WTC11 (cell line): ENCODE data around the gene SEMA3D. TPM values are rescaled to one million over a fixed set of nuclear protein-coding genes. Genes with fewer than 3 reads are reported as not detected.

Experiments
- ATAC-seq: fragments of 200-7000 bp; cut with Tn5 transposase; 2 replicates; pipeline ENCODE4 v1.10.0; 2021; ENCODE audit warnings: mild to moderate bottlenecking, moderate library complexity
- CTCF ChIA-PET: fragments of 300-600 bp; sonication (Branson Sonifier 250); formaldehyde crosslinking; loops from one replicate; lab custom pipeline; 2021; ENCODE audit warnings: antibody characterized with exemption; lab: Charles Lee
- POLR2A ChIA-PET: fragments of 350-600 bp; sonication (Branson Sonifier 250); formaldehyde crosslinking; loops from one replicate; lab custom pipeline; 2021; ENCODE audit warnings: antibody characterized with exemption; lab: Charles Lee
- DNase-seq: peaks from one replicate; pipeline ENCODE4 v3.0.0; 2021; ENCODE audit warnings: low spot score
- H3K27ac Mint-ChIP-seq: 2 replicates; pipeline ENCODE4 v1.8.0; 2021; ENCODE audit warnings: mixed read lengths
- H3K27me3 Mint-ChIP-seq: 2 replicates; pipeline ENCODE4 v1.8.0; 2021; ENCODE audit warnings: low read depth, mild to moderate bottlenecking, moderate library complexity, mixed read lengths
- H3K36me3 Mint-ChIP-seq: 2 replicates; pipeline ENCODE4 v1.8.0; 2021; ENCODE audit warnings: mixed read lengths
- H3K4me1 Mint-ChIP-seq: 2 replicates; pipeline ENCODE4 v1.8.0; 2022; ENCODE audit warnings: mixed read lengths
- H3K4me3 Mint-ChIP-seq: 2 replicates; pipeline ENCODE4 v1.8.0; 2021; ENCODE audit warnings: mild to moderate bottlenecking, moderate library complexity, mixed read lengths
- H3K9me3 Mint-ChIP-seq: 2 replicates; pipeline ENCODE4 v1.8.0; 2021; ENCODE audit warnings: mixed read lengths
- CBFB ChIP-seq: sonication (generic); formaldehyde crosslinking; IDR thresholded peaks from 2 replicates; pipeline ENCODE4 v1.8.1; 2022; ENCODE audit warnings: mild to moderate bottlenecking, low read depth, missing genetic modification reagents
- CREB1 ChIP-seq: sonication (generic); formaldehyde crosslinking; IDR thresholded peaks from 2 replicates; pipeline ENCODE4 v1.8.0; 2023; ENCODE audit warnings: mild to moderate bottlenecking, missing genetic modification reagents
- FOXK1 ChIP-seq: sonication (generic); formaldehyde crosslinking; IDR thresholded peaks from 2 replicates; pipeline ENCODE4 v1.8.0; 2022; ENCODE audit warnings: mild to moderate bottlenecking, moderate library complexity, missing genetic modification reagents
- FOXP1 ChIP-seq: sonication (generic); formaldehyde crosslinking; IDR thresholded peaks from 2 replicates; pipeline ENCODE4 v1.8.0; 2022; ENCODE audit warnings: missing genetic modification reagents, mild to moderate bottlenecking, moderate library complexity, borderline replicate concordance
- KAT7 ChIP-seq: sonication (generic); formaldehyde crosslinking; IDR thresholded peaks from 2 replicates; pipeline ENCODE4 v1.8.1; 2023; ENCODE audit warnings: missing genetic modification reagents, mild to moderate bottlenecking, borderline replicate concordance
- OVOL2 ChIP-seq: fragments of 250-450 bp; sonication (Bioruptor Pico); IDR thresholded peaks from 2 replicates; pipeline ENCODE4 v1.9.0; 2021; ENCODE audit warnings: mild to moderate bottlenecking, borderline replicate concordance
- SMAD4 ChIP-seq: sonication (generic); formaldehyde crosslinking; IDR thresholded peaks from 2 replicates; pipeline ENCODE4 v1.8.0; 2022; ENCODE audit warnings: mild to moderate bottlenecking, missing genetic modification reagents
- SP1 ChIP-seq: sonication (generic); formaldehyde crosslinking; conservative IDR thresholded peaks from 2 replicates; pipeline ENCODE4 v1.8.1; 2022; ENCODE audit warnings: missing genetic modification reagents
- TCF7 ChIP-seq: sonication (generic); formaldehyde crosslinking; IDR thresholded peaks from 2 replicates; pipeline ENCODE4 v1.8.0; 2022; ENCODE audit warnings: mild to moderate bottlenecking, low read depth, missing genetic modification reagents, moderate library complexity
- ZNF416 ChIP-seq: fragments of 250-450 bp; sonication (Bioruptor Pico); IDR thresholded peaks from 2 replicates; pipeline ENCODE4 v1.9.0; 2021; ENCODE audit warnings: mild to moderate bottlenecking, inconsistent platforms
- ZNF423 ChIP-seq: fragments of 250-450 bp; sonication (Bioruptor Pico); IDR thresholded peaks from 2 replicates; pipeline ENCODE4 v2.1.2; 2022; ENCODE audit warnings: mild to moderate bottlenecking, moderate library complexity
- total RNA-seq: library from RNA; stranded (reverse); gene quantifications from 3 replicates; pipeline ENCODE4 v1.2.3, GENCODE V29; 2021
- TF ChIP-seq, protein P1 (sequence below): fragments of 250-450 bp; sonication (Bioruptor Pico); IDR thresholded peaks from 2 replicates; pipeline ENCODE4 v1.9.0; 2021; ENCODE audit warnings: mild to moderate bottlenecking, borderline replicate concordance
- TF ChIP-seq, protein P2 (sequence below): sonication (generic); formaldehyde crosslinking; conservative IDR thresholded peaks from 2 replicates; pipeline ENCODE4 v1.8.1; 2022; ENCODE audit warnings: mild to moderate bottlenecking, missing genetic modification reagents
- TF ChIP-seq, protein P3 (sequence below): sonication (generic); formaldehyde crosslinking; IDR thresholded peaks from 2 replicates; pipeline ENCODE4 v1.8.1; 2022; ENCODE audit warnings: low read depth, mild to moderate bottlenecking, moderate library complexity, missing genetic modification reagents, borderline replicate concordance
- TF ChIP-seq, protein P4 (sequence below): sonication (generic); formaldehyde crosslinking; IDR thresholded peaks from 2 replicates; pipeline ENCODE4 v1.8.1; 2023; ENCODE audit warnings: mild to moderate bottlenecking, missing genetic modification reagents, moderate library complexity
- TF ChIP-seq, protein P5 (sequence below): fragments of 250-450 bp; sonication (Bioruptor Pico); IDR thresholded peaks from 2 replicates; pipeline ENCODE4 v1.9.0; 2021; ENCODE audit warnings: mild to moderate bottlenecking
- TF ChIP-seq, protein P6 (sequence below): sonication (generic); formaldehyde crosslinking; IDR thresholded peaks from 2 replicates; pipeline ENCODE4 v1.8.0; 2023; ENCODE audit warnings: missing genetic modification reagents
- TF ChIP-seq, protein P7 (sequence below): sonication (generic); formaldehyde crosslinking; IDR thresholded peaks from 2 replicates; pipeline ENCODE4 v1.8.0; 2023; ENCODE audit warnings: mild to moderate bottlenecking, missing genetic modification reagents

SEMA3D gene
- total RNA-seq, 1 experiment from 2014 or later = 3.8 TPM

DNA sequence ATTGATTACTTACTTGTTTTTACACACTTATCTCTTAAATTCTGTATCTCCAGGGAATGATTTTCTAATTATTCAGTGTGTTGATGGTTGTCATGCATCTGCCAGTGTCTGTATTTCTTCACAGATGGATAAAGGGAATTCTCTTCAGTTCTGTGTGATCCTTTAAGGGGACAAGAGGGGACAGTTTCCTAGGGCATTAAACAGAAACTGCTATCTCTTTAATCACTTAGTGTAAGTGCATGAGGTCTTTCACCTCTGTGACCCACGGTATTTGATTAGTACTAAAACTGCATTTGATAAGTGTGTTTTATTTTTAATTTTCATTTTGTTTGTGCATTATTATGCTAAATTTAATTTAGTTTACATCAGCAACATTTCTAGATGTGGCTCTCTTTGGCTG lies 26.6 kb upstream of the SEMA3D start:
- no peak overlapping the region for H3K27ac Mint-ChIP-seq
- no peak overlapping the region for H3K4me3 Mint-ChIP-seq
- no peak for DNase-seq
- H3K36me3 Mint-ChIP-seq = no peaks in the 10 kb centered on the region
- CTCF ChIA-PET = no interaction called here
- H3K9me3 Mint-ChIP-seq = no peaks in the 10 kb centered on the region
- H3K27me3 Mint-ChIP-seq = no peaks in the 10 kb centered on the region
- no peaks in the 10 kb centered on the region for H3K4me1 Mint-ChIP-seq
- TF ChIP-seq, protein P1, sequence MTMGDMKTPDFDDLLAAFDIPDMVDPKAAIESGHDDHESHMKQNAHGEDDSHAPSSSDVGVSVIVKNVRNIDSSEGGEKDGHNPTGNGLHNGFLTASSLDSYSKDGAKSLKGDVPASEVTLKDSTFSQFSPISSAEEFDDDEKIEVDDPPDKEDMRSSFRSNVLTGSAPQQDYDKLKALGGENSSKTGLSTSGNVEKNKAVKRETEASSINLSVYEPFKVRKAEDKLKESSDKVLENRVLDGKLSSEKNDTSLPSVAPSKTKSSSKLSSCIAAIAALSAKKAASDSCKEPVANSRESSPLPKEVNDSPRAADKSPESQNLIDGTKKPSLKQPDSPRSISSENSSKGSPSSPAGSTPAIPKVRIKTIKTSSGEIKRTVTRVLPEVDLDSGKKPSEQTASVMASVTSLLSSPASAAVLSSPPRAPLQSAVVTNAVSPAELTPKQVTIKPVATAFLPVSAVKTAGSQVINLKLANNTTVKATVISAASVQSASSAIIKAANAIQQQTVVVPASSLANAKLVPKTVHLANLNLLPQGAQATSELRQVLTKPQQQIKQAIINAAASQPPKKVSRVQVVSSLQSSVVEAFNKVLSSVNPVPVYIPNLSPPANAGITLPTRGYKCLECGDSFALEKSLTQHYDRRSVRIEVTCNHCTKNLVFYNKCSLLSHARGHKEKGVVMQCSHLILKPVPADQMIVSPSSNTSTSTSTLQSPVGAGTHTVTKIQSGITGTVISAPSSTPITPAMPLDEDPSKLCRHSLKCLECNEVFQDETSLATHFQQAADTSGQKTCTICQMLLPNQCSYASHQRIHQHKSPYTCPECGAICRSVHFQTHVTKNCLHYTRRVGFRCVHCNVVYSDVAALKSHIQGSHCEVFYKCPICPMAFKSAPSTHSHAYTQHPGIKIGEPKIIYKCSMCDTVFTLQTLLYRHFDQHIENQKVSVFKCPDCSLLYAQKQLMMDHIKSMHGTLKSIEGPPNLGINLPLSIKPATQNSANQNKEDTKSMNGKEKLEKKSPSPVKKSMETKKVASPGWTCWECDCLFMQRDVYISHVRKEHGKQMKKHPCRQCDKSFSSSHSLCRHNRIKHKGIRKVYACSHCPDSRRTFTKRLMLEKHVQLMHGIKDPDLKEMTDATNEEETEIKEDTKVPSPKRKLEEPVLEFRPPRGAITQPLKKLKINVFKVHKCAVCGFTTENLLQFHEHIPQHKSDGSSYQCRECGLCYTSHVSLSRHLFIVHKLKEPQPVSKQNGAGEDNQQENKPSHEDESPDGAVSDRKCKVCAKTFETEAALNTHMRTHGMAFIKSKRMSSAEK (CRISPR knock-in tag) = no peak
- TF ChIP-seq ZNF416 (CRISPR knock-in tag) (no peak), FOXP1 (CRISPR knock-in tag) (no peak), KAT7 (no peak), ZNF423 (no peak), CREB1 (CRISPR knock-in tag) (no peak), SP1 (CRISPR knock-in tag) (no peak), CBFB (no peak), FOXK1 (CRISPR knock-in tag) (no peak), OVOL2 (CRISPR knock-in tag) (no peak), SMAD4 (CRISPR knock-in tag) (no peak), TCF7 (CRISPR knock-in tag) (no peak)
- TF ChIP-seq, protein P2, sequence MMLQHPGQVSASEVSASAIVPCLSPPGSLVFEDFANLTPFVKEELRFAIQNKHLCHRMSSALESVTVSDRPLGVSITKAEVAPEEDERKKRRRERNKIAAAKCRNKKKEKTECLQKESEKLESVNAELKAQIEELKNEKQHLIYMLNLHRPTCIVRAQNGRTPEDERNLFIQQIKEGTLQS = no peak
- TF ChIP-seq, protein P3, sequence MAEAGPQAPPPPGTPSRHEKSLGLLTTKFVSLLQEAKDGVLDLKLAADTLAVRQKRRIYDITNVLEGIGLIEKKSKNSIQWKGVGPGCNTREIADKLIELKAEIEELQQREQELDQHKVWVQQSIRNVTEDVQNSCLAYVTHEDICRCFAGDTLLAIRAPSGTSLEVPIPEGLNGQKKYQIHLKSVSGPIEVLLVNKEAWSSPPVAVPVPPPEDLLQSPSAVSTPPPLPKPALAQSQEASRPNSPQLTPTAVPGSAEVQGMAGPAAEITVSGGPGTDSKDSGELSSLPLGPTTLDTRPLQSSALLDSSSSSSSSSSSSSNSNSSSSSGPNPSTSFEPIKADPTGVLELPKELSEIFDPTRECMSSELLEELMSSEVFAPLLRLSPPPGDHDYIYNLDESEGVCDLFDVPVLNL = no peak
- TF ChIP-seq, protein P4, sequence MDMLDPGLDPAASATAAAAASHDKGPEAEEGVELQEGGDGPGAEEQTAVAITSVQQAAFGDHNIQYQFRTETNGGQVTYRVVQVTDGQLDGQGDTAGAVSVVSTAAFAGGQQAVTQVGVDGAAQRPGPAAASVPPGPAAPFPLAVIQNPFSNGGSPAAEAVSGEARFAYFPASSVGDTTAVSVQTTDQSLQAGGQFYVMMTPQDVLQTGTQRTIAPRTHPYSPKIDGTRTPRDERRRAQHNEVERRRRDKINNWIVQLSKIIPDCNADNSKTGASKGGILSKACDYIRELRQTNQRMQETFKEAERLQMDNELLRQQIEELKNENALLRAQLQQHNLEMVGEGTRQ (CRISPR knock-in tag) = no peak
- TF ChIP-seq, protein P5, sequence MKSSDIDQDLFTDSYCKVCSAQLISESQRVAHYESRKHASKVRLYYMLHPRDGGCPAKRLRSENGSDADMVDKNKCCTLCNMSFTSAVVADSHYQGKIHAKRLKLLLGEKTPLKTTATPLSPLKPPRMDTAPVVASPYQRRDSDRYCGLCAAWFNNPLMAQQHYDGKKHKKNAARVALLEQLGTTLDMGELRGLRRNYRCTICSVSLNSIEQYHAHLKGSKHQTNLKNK (CRISPR knock-in tag) = no peak
- TF ChIP-seq, protein P6, sequence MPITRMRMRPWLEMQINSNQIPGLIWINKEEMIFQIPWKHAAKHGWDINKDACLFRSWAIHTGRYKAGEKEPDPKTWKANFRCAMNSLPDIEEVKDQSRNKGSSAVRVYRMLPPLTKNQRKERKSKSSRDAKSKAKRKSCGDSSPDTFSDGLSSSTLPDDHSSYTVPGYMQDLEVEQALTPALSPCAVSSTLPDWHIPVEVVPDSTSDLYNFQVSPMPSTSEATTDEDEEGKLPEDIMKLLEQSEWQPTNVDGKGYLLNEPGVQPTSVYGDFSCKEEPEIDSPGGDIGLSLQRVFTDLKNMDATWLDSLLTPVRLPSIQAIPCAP (CRISPR knock-in tag) = no peak
- TF ChIP-seq, protein P7, sequence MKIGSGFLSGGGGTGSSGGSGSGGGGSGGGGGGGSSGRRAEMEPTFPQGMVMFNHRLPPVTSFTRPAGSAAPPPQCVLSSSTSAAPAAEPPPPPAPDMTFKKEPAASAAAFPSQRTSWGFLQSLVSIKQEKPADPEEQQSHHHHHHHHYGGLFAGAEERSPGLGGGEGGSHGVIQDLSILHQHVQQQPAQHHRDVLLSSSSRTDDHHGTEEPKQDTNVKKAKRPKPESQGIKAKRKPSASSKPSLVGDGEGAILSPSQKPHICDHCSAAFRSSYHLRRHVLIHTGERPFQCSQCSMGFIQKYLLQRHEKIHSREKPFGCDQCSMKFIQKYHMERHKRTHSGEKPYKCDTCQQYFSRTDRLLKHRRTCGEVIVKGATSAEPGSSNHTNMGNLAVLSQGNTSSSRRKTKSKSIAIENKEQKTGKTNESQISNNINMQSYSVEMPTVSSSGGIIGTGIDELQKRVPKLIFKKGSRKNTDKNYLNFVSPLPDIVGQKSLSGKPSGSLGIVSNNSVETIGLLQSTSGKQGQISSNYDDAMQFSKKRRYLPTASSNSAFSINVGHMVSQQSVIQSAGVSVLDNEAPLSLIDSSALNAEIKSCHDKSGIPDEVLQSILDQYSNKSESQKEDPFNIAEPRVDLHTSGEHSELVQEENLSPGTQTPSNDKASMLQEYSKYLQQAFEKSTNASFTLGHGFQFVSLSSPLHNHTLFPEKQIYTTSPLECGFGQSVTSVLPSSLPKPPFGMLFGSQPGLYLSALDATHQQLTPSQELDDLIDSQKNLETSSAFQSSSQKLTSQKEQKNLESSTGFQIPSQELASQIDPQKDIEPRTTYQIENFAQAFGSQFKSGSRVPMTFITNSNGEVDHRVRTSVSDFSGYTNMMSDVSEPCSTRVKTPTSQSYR (CRISPR knock-in tag) = no peak
- TF ChIP-seq, all 79 proteins: peak for 0
- POLR2A ChIA-PET = no interaction called here
- ATAC-seq = no peak
